ENCODE measurements around the gene DCUN1D2.
"Not testable (repeated sequence)": the region's sequence is repeated elsewhere in the genome, so short reads cannot be mapped to it uniquely, and the experiment has no call there.

DCUN1D2 gene

DNA sequence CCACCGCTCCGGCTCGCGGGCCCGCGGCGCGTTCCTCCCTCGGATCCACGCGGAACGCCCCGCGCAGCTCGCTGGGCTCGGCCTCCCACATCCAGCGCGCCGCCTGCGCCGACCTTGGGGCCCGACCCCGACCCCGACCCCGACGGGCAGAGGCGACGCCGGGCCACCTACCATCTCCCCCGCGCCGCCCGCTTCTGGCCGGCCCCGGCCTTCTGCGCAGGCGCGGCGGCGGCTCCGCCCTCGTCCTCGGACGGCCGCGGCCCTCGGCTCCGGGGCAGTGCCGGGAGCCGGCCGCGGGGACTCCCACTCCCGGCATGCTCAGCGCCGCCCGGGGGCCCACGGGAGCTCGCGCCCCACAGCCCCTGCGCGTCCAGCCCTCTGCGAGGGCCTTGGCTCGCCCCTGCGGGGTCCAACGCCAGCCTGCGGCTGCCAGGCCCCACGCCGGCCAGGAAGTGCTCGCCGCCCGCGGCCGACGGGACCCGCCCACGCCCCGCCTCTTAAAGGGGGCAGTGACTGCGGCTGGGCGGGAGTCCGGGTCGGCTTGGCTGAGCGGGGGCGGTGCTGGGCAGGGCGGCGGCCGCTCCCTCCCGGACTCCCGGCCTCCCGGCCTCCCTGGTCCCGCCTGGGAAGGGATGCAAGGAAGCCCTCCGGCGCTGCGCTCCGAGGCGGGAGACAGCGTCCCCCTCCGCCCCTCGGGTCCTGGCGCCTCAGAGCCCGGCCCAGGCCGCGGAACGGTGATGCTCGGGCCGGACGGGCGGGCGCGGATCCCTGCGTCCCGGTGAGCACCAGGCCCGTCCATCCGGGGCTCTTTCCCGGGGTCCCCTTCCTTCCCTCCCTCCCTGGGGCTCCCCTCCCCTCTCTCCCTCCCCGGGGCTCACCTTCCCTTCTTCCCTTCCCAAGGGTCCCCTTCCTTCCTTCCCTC lies at the start of gene DCUN1D2:
TSS of gene DCUN1D2 (minus strand) at position 216 of the 922 bp plus-strand sequence. CDS start at position 174, 42 bp downstream.
- peak; percentile 39 for DNase-seq

- DNase-seq = no peak
Measured at GRCh38 chr13:113539822-113540221, 49.3 kb upstream of the DCUN1D2 start.

DNA sequence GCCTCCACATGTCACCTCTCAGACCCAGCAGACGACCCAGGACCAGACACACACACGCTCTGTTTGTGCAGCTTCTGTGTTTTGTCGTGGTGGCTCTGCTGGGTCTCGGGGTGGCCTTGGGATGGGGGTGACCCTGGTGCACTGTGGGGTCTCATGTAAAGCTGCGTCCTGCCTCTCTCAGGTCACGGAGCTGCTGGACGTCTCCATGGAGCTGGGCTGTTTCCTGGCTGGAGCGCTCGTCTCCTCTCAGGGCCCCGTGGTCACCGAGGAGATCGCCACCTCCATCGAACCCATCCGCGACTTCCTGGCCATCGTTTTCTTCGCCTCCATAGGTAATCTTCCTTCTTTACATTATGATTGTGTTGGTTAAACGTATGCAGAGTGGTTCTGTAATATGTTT lies 48.7 kb upstream of the DCUN1D2 start:
- DNase-seq = no peak

- DNase-seq = no peak
Measured at GRCh38 chr13:113538689-113539058, 48.2 kb upstream of the DCUN1D2 start.

- no peak for DNase-seq
Measured at GRCh38 chr13:113537909-113538688, 47.6 kb upstream of the DCUN1D2 start.

- no peak for DNase-seq
Measured at GRCh38 chr13:113537205-113537604, 46.7 kb upstream of the DCUN1D2 start.

DNA sequence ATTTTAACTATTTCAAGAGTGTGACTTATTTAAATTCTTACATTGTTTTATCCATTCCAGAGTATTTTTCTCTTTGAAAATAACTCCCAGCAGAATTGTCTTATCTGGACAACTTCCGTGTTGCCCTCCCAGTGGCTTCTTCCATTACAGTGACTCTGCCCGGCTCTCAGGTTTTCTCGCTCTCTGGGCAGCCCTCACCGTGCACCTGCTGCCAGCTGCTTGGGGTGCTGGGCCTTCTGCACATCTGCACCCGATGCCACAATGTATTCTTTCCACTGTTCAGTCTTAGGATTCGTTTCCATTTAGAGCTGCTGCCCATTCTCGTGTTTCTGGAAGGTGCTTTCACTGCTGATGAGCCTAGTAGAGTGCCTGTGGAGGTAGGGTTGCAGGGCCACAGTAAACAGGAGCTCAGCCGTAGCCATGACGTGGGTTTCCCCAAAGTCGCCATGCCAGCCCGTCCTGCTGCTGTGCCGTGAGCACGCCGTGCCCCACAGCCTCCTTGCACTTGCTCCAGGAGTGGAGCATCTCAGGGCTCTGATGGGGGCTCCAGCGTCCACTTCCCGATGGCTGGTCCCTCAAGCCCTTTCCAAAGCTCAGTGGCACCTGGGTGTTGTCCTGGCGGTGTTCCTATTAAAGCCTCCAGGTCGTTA lies 46.1 kb upstream of the DCUN1D2 start:
- DNase-seq = no peak

DNA sequence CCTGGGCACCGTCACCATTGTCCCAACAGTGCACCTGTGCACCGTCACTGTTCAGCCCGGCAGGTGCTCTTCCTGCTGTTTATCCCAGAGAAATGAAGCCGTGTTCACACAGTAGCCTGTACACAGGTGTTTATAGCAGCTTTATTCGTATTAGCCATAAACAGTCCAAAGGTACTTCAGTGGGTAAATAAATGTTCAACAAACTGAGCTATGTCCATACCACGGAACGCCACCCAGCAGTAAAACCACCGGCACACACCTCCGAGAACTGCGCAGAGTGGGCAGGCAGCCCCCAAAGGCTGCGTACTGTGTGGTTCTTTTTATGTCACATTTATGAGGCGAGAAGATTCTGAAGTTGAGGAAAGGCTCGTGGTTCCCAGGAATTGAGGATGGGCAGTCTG lies 44.9 kb upstream of the DCUN1D2 start:
- DNase-seq = no peak

- DNase-seq = no peak
Measured at GRCh38 chr13:113534236-113534860, 43.8 kb upstream of the DCUN1D2 start.

- no peak for DNase-seq
Measured at GRCh38 chr13:113533161-113533840, 42.8 kb upstream of the DCUN1D2 start.

- no peak for DNase-seq
Measured at GRCh38 chr13:113532156-113532806, 41.8 kb upstream of the DCUN1D2 start.

DNA sequence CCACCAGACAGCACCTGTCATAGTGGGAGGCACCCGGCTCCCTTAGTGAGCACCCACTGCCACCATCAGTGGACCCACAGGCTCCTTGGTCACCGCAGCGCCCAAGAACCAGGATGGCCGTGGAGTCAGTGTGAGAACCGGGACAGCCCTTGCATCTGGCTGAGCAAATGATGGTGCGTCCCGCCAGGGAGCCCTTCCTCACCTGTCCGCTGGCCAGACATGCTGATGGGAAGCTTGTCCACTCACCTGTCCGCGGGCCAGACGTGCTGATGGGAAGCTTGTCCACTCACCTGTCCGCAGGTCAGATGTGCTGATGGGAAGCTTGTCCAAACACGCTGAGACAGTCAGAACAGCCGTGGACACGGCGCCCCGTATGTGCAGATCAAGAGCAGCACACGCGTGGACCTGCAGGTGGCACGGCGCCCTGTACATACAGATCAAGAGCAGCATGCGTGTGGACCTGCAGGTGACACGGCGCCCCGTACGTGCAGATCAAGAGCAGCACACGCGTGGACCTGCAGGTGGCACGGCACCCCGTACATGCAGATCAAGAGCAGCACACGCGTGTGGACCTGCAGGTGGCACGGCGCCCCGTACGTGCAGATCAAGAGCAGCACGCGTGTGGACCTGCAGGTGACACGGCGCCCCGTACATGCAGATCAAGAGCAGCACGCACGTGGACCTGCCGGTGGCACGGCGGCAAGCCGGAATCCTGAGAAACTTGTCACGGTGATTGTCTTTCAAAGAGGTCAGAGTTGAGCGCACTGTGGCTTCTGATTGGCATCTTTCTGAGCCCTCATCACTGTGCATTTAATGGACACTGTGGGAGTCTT lies 40.7 kb upstream of the DCUN1D2 start:
- no peak for DNase-seq

DNA sequence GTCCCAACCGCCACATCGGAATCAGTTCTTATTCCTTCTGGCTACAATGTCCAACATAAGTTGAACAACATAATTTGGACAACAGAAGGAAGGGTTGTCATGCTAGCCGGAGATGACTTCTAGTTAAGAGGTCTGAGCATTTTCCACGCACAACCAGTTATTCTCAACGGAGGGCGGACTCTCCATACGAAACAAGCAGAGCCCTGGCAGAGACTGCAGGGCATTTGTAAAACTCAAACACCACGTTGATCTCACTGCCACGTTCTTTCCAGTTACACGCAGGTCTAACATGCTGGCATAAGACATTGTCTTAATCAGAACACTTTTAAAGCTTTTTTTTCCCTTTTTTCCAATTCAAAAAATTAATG lies 38.3 kb upstream of the DCUN1D2 start:
- no peak for DNase-seq

DNA sequence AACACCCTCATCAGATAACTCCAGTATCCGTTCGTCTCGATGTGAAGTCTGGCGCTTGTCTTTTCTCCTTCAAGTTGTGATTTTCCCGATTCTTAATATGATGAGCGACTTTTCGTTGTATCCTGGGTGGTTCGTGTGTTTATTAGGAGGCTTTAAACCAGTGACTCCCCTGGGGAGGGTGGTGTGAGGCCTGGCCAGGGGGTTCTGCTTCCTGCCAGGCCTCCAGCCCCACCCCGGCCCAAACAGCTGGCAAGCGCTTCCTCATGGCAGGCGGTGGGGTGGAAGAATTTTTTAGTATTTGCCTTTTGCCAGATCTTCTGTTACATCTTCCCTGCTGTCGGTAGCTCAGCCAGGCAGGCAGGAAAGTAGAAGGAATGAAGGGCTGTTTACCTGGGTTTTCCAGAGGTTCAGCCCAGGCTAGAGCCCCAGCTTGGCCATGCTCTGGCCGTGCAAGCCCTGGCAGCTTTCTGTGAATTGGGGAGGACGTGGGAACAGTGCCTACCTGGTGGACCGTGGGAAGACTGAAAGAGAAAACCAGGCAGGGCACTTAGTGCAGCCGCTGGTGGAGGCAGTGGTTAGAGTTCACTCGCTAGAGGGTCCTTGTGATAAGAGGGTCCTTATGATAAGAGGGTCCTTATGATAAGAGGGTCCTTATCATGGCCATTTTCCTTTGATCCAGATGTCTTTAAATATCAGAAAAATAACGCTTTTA lies 37.7 kb upstream of the DCUN1D2 start:
- DNase-seq = no peak

DNA sequence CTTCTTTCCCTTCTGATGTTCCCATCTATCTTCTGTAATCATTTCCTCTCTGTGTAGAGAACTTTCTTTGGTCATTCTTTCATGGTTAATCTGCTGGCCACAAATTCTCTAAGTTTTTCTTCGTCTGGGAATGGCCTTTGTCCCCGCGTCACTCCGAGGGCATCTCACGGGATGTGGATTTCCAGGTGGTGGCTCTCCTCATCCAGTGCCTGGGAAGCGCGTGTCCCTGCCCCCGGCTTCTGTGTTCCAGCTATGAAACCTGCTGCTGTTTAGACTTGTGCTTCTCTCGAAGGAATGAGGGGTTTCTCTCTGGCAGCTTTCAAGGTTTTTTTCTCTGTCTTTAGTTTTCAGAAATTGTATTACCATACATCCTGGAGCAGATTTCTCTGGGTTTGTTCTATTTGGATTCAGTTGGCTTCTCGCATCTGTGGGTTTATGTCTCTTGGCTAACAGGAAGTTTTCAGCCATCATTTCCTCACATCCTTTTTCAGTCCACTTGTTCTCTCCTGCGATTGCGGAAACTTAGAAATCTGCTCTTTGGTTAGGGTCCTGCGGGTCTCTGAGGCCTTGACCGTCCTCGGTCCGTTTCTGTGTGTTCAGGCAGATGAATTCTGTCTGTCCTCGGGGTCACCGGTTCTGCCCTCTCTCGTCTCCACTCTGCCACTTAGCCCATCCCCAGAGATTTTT lies 36.9 kb upstream of the DCUN1D2 start:
- no peak for DNase-seq

DNA sequence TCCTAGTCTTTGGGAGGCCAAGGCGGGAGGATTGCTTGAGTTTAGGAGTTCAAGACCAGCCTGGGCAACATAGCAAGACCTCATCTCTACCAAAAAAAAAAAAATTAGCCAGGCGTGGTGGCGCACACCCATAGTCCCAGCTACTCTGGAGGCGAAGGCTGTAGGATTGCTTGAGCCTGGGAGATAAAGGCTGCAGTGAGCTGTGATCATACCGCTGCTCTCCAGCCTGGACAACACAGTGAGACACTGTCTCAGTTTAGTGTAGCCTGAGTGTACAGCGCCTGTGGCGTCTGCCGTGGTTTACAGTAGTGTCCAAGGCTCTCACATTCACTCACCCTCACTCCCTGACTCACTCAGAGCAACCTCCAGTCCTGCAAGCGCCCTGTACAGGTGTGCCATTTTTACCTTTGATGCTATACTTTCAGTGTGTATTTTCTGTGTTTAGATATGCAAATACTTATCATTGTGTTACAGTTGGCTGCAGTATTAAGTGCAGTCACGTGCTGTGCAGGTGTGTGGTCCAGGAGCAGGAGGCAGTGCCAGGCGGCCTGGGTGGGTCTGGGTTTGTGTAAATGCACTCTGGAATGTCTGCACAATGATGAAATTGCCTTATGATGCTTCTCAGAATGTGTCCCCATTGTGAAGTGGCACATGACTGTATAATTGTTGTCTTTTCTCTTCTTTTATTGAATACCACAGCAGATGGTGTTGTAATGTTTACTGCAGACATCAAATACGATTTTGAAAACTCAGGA lies 36.1 kb upstream of the DCUN1D2 start:
- DNase-seq = no peak

- DNase-seq = not testable (repeated sequence)
Measured at GRCh38 chr13:113522438-113522837, 31.9 kb upstream of the DCUN1D2 start.

GRCh38 chr13:113520571-113520970 lies 30.1 kb upstream of the DCUN1D2 start:
- DNase-seq = no peak

GRCh38 chr13:113519556-113519955 lies 29.0 kb upstream of the DCUN1D2 start:
- no peak for DNase-seq

All from NCI-H2081 treated with DMSO at 0.1 percent for 48 hours (cell line).